ENCODE measurements around the gene JAZF1. TPM values are rescaled to one million over a fixed set of nuclear protein-coding genes. Genes with fewer than 3 reads are reported as not detected.

The JAZF1 gene
- polyA plus RNA-seq, 4 donors = 0.67 to 4.6 (median 3.5) TPM

GRCh38 chr7:28176174-28176573, 4.4 kb downstream of the JAZF1 start:
- FAIRE-seq = no peak
- Histone ChIP-seq H3K9me3 (ENCODE audit: control insufficient read depth in 2 of 2, insufficient read depth in 1 of 2, low read depth in 1 of 2, low read length in 1 of 2) (no peaks in the 10 kb centered on the region), H3K27me3 (ENCODE audit: control insufficient read depth in 3 of 3, insufficient read depth in 3 of 3, low read length in 3 of 3) (no peaks in the 10 kb centered on the region), H3K36me3 (ENCODE audit: control insufficient read depth in 3 of 3, insufficient read depth in 2 of 3, low read depth in 1 of 3, low read length in 3 of 3) (no peaks in the 10 kb centered on the region), H3K4me3 (ENCODE audit: low read depth in 1 of 3, low read length in 3 of 3) (no peak overlapping the region), H3K27ac (ENCODE audit: low read depth in 1 of 3, low read length in 2 of 3) (no peak overlapping the region), H3K4me1 (ENCODE audit: control insufficient read depth in 3 of 3, insufficient read depth in 2 of 3, low read depth in 1 of 3, low read length in 2 of 3) (no peaks in the 10 kb centered on the region)
- no peak for DNase-seq
- 82 to 89% (median 89%) methylated on average over 4 of the region's 4 CpGs for WGBS, 3 donors

- Histone ChIP-seq H3K4me3 (ENCODE audit: low read depth in 1 of 3, low read length in 3 of 3) (no peak overlapping the region), H3K36me3 (ENCODE audit: control insufficient read depth in 3 of 3, insufficient read depth in 2 of 3, low read depth in 1 of 3, low read length in 3 of 3) (no peaks in the 10 kb centered on the region), H3K27me3 (ENCODE audit: control insufficient read depth in 3 of 3, insufficient read depth in 3 of 3, low read length in 3 of 3) (no peaks in the 10 kb centered on the region), H3K27ac (ENCODE audit: low read depth in 1 of 3, low read length in 2 of 3) (no peak overlapping the region), H3K4me1 (ENCODE audit: control insufficient read depth in 3 of 3, insufficient read depth in 2 of 3, low read depth in 1 of 3, low read length in 2 of 3) (no peaks in the 10 kb centered on the region), H3K9me3 (ENCODE audit: control insufficient read depth in 2 of 2, insufficient read depth in 1 of 2, low read depth in 1 of 2, low read length in 1 of 2) (no peaks in the 10 kb centered on the region)
- DNase-seq (no peak), FAIRE-seq (no peak)
- WGBS, 3 donors = 79 to 87% (median 83%) methylated on average over 7 to 8 of the region's 8 CpGs
These were observed 5.5 kb downstream of the JAZF1 start for GRCh38 chr7:28174901-28175661.

GRCh38 chr7:28174442-28174841, 6.2 kb downstream of the JAZF1 start:
- H3K27me3 ChIP-seq (ENCODE audit: control insufficient read depth in 3 of 3, insufficient read depth in 3 of 3, low read length in 3 of 3) = no peaks in the 10 kb centered on the region
- H3K4me1 ChIP-seq (ENCODE audit: control insufficient read depth in 3 of 3, insufficient read depth in 2 of 3, low read depth in 1 of 3, low read length in 2 of 3) = no peaks in the 10 kb centered on the region
- peaks cover 0 to 2% (median 0%) of the 10 kb centered on the region in 3 donors for H3K36me3 ChIP-seq (ENCODE audit: control insufficient read depth in 3 of 3, insufficient read depth in 2 of 3, low read depth in 1 of 3, low read length in 3 of 3)
- no peak for FAIRE-seq
- 90 to 93% (median 91%) methylated on average over 3 to 5 of the region's 5 CpGs for WGBS, 3 donors
- H3K9me3 ChIP-seq (ENCODE audit: control insufficient read depth in 2 of 2, insufficient read depth in 1 of 2, low read depth in 1 of 2, low read length in 1 of 2) = no peaks in the 10 kb centered on the region
- DNase-seq = no peak
- no peak overlapping the region for H3K27ac ChIP-seq (ENCODE audit: low read depth in 1 of 3, low read length in 2 of 3)
- no peak overlapping the region for H3K4me3 ChIP-seq (ENCODE audit: low read depth in 1 of 3, low read length in 3 of 3)

GRCh38 chr7:28173531-28173930, 7.1 kb downstream of the JAZF1 start:
- no peak overlapping the region for H3K27ac ChIP-seq (ENCODE audit: low read depth in 1 of 3, low read length in 2 of 3)
- H3K4me3 ChIP-seq (ENCODE audit: low read depth in 1 of 3, low read length in 3 of 3) = no peak overlapping the region
- no peak for DNase-seq
- H3K4me1 ChIP-seq (ENCODE audit: control insufficient read depth in 3 of 3, insufficient read depth in 2 of 3, low read depth in 1 of 3, low read length in 2 of 3) = no peaks in the 10 kb centered on the region
- WGBS, 3 donors = 76 to 95% (median 83%) methylated on average over 1 of the region's 1 CpG
- H3K27me3 ChIP-seq (ENCODE audit: control insufficient read depth in 3 of 3, insufficient read depth in 3 of 3, low read length in 3 of 3) = no peaks in the 10 kb centered on the region
- no peak for FAIRE-seq
- H3K36me3 ChIP-seq (ENCODE audit: control insufficient read depth in 3 of 3, insufficient read depth in 2 of 3, low read depth in 1 of 3, low read length in 3 of 3) = peaks cover 0 to 2% (median 0%) of the 10 kb centered on the region in 3 donors
- no peaks in the 10 kb centered on the region for H3K9me3 ChIP-seq (ENCODE audit: control insufficient read depth in 2 of 2, insufficient read depth in 1 of 2, low read depth in 1 of 2, low read length in 1 of 2)

- 85 to 93% (median 89%) methylated on average over 3 of the region's 3 CpGs for WGBS, 3 donors
- Histone ChIP-seq H3K4me1 (ENCODE audit: control insufficient read depth in 3 of 3, insufficient read depth in 2 of 3, low read depth in 1 of 3, low read length in 2 of 3) (no peaks in the 10 kb centered on the region), H3K27ac (ENCODE audit: low read depth in 1 of 3, low read length in 2 of 3) (no peak overlapping the region), H3K9me3 (ENCODE audit: control insufficient read depth in 2 of 2, insufficient read depth in 1 of 2, low read depth in 1 of 2, low read length in 1 of 2) (no peaks in the 10 kb centered on the region), H3K4me3 (ENCODE audit: low read depth in 1 of 3, low read length in 3 of 3) (no peak overlapping the region), H3K36me3 (ENCODE audit: control insufficient read depth in 3 of 3, insufficient read depth in 2 of 3, low read depth in 1 of 3, low read length in 3 of 3) (peaks cover 0 to 2% (median 0%) of the 10 kb centered on the region in 3 donors), H3K27me3 (ENCODE audit: control insufficient read depth in 3 of 3, insufficient read depth in 3 of 3, low read length in 3 of 3) (no peaks in the 10 kb centered on the region)
- no peak for FAIRE-seq
- DNase-seq = no peak
These were observed 7.6 kb downstream of the JAZF1 start for GRCh38 chr7:28172958-28173357.

GRCh38 chr7:28170701-28171100, 9.9 kb downstream of the JAZF1 start:
- peaks cover 0 to 2% (median 0%) of the 10 kb centered on the region in 3 donors for H3K36me3 ChIP-seq (ENCODE audit: control insufficient read depth in 3 of 3, insufficient read depth in 2 of 3, low read depth in 1 of 3, low read length in 3 of 3)
- H3K27me3 ChIP-seq (ENCODE audit: control insufficient read depth in 3 of 3, insufficient read depth in 3 of 3, low read length in 3 of 3) = no peaks in the 10 kb centered on the region
- DNase-seq (no peak), FAIRE-seq (no peak)
- H3K4me1 ChIP-seq (ENCODE audit: control insufficient read depth in 3 of 3, insufficient read depth in 2 of 3, low read depth in 1 of 3, low read length in 2 of 3) = no peaks in the 10 kb centered on the region
- no peaks in the 10 kb centered on the region for H3K9me3 ChIP-seq (ENCODE audit: control insufficient read depth in 2 of 2, insufficient read depth in 1 of 2, low read depth in 1 of 2, low read length in 1 of 2)
- WGBS, 3 donors = 87 to 95% (median 91%) methylated on average over 6 of the region's 6 CpGs
- H3K27ac ChIP-seq (ENCODE audit: low read depth in 1 of 3, low read length in 2 of 3) = no peak overlapping the region
- H3K4me3 ChIP-seq (ENCODE audit: low read depth in 1 of 3, low read length in 3 of 3) = no peak overlapping the region

- Histone ChIP-seq H3K27me3 (ENCODE audit: control insufficient read depth in 3 of 3, insufficient read depth in 3 of 3, low read length in 3 of 3) (no peaks in the 10 kb centered on the region), H3K27ac (ENCODE audit: low read depth in 1 of 3, low read length in 2 of 3) (no peak overlapping the region), H3K4me1 (ENCODE audit: control insufficient read depth in 3 of 3, insufficient read depth in 2 of 3, low read depth in 1 of 3, low read length in 2 of 3) (peaks cover 0 to 2% (median 0%) of the 10 kb centered on the region in 3 donors), H3K9me3 (ENCODE audit: control insufficient read depth in 2 of 2, insufficient read depth in 1 of 2, low read depth in 1 of 2, low read length in 1 of 2) (no peaks in the 10 kb centered on the region), H3K4me3 (ENCODE audit: low read depth in 1 of 3, low read length in 3 of 3) (no peak overlapping the region), H3K36me3 (ENCODE audit: control insufficient read depth in 3 of 3, insufficient read depth in 2 of 3, low read depth in 1 of 3, low read length in 3 of 3) (peaks cover 0 to 2% (median 0%) of the 10 kb centered on the region in 3 donors)
- DNase-seq = no peak
- 4 to 40% (median 21%) methylated on average over 1 of the region's 1 CpG for WGBS, 3 donors
- no peak for FAIRE-seq
These were observed 11.4 kb downstream of the JAZF1 start for GRCh38 chr7:28169230-28169629.

- no peak for FAIRE-seq
- WGBS, 3 donors = 86 to 92% (median 90%) methylated on average over 5 of the region's 5 CpGs
- Histone ChIP-seq H3K9me3 (ENCODE audit: control insufficient read depth in 2 of 2, insufficient read depth in 1 of 2, low read depth in 1 of 2, low read length in 1 of 2) (no peaks in the 10 kb centered on the region), H3K36me3 (ENCODE audit: control insufficient read depth in 3 of 3, insufficient read depth in 2 of 3, low read depth in 1 of 3, low read length in 3 of 3) (peaks cover 0 to 2% (median 0%) of the 10 kb centered on the region in 3 donors), H3K27me3 (ENCODE audit: control insufficient read depth in 3 of 3, insufficient read depth in 3 of 3, low read length in 3 of 3) (no peaks in the 10 kb centered on the region), H3K4me1 (ENCODE audit: control insufficient read depth in 3 of 3, insufficient read depth in 2 of 3, low read depth in 1 of 3, low read length in 2 of 3) (peaks cover 0 to 2% (median 0%) of the 10 kb centered on the region in 3 donors), H3K27ac (ENCODE audit: low read depth in 1 of 3, low read length in 2 of 3) (no peak overlapping the region), H3K4me3 (ENCODE audit: low read depth in 1 of 3, low read length in 3 of 3) (no peak overlapping the region)
- DNase-seq = no peak
These were observed 12.0 kb downstream of the JAZF1 start for GRCh38 chr7:28168393-28169158.
